Astrocyte of the spinal cord (primary cell): ENCODE data around the gene CAPN13.
"Not testable (repeated sequence)": the region's sequence is repeated elsewhere in the genome, so short reads cannot be mapped to it uniquely, and the experiment has no call there.

Source experiments
- DNase-seq: peaks from one replicate; pipeline ENCODE4 v3.0.0; 2011; ENCODE audit warnings: low read depth, low spot score
- H3K4me3 ChIP-seq: 2 replicates; pipeline ENCODE4 v1.5.1; 2011; ENCODE audit warnings: low read depth, mild to moderate bottlenecking, low read length, moderate library complexity
- CTCF ChIP-seq: IDR thresholded peaks from 2 replicates; pipeline ENCODE4 v1.5.1; 2012; ENCODE audit warnings: low read depth, mild to moderate bottlenecking, low read length, inconsistent platforms
- in situ Hi-C: cut with HindIII; loops from 2 replicates; pipeline ENCODE4 v1.10.0; 2017; ENCODE audit warnings: low sequenced_read_pairs

Gene CAPN13

GRCh38 chr2:30702694-30703093 is 104.6 kb downstream of the CAPN13 start:
- no peak for TF ChIP-seq CTCF
- in situ Hi-C loops = no loop called here
- H3K4me3 ChIP-seq = no peak overlapping the region
- no peak for DNase-seq

- in situ Hi-C loops = no loop called here
Observed at GRCh38 chr2:30701782-30702181, 105.5 kb downstream of the CAPN13 start.

GRCh38 chr2:30697242-30698103 is 109.8 kb downstream of the CAPN13 start:
- DNase-seq, in situ Hi-C loops, H3K4me3 ChIP-seq: not testable (repeated sequence)

More at GRCh38 chr2:30701782-30702181, 105.5 kb downstream of the CAPN13 start:
- DNase-seq = no peak
- no peak overlapping the region for H3K4me3 ChIP-seq
- no peak for TF ChIP-seq CTCF

- in situ Hi-C loops = no loop called here
- TF ChIP-seq CTCF = no peak
- no peak for DNase-seq
- no peak overlapping the region for H3K4me3 ChIP-seq
Observed at GRCh38 chr2:30695749-30696148, 111.5 kb downstream of the CAPN13 start.

GRCh38 chr2:30694286-30695055 is 112.8 kb downstream of the CAPN13 start:
- no peak for DNase-seq
- in situ Hi-C loops = no loop called here
- no peak overlapping the region for H3K4me3 ChIP-seq
- no peak for TF ChIP-seq CTCF

GRCh38 chr2:30693821-30694281 is 113.4 kb downstream of the CAPN13 start:
- in situ Hi-C loops = no loop called here
- no peak for DNase-seq
- no peak overlapping the region for H3K4me3 ChIP-seq
- TF ChIP-seq CTCF = no peak

- no peak overlapping the region for H3K4me3 ChIP-seq
- no peak for TF ChIP-seq CTCF
- no peak for DNase-seq
- in situ Hi-C loops = no loop called here
Observed at GRCh38 chr2:30692829-30693275, 114.4 kb downstream of the CAPN13 start.
